HG03457 (cell line): ENCODE results near the gene BDKRB2.

Source experiments
- ATAC-seq: cut with Tn5 transposase; IDR thresholded peaks from one replicate; pipeline ENCODE4 v1.9.1; 2021; ENCODE audit warnings: moderate number of reproducible peaks; ENCODE audit not compliant: unreplicated experiment

Gene BDKRB2

DNA sequence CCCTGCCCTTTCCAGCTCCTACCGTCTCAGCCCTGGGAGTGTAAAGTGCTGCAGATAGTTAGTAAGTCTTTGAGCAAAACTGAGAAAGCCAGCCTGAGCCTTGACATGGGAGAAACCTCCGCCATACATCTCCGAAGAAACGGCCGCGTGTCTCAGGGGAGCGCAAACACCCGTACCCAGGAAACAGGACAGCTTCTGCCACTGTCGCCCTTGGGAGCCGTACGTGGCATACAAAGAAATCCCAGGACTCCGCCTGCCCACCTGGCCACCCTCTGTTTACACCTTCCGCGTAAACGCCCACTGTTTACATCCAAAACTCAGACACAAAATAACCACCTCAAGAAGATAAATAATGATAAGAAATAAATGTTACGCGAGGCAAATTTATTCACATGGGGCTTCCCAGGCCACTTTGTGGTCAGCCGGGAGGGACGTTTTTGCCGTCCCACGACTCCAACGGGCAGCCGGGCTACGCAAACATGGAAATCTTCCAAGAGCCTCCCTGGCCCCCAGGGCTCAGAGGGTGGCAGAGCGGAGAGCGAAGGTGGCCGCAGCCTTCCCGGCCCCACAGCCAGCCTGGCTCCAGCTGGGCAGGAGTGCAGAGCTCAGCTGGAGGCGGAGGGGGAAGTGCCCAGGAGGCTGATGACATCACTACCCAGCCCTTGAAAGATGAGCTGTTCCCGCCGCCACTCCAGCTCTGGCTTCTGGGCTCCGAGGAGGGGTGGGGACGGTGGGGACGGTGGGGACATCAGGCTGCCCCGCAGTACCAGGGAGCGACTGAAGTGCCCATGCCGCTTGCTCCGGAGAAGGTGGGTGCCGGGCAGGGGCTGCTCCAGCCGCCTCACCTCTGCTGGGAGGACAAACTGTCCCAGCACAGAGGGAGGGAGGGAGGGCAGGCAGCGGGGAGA is at the start of gene BDKRB2:
Gene BDKRB2 (plus strand): TSS at position 689 of the 908 bp plus-strand sequence. CDS start 32,269 bp downstream, outside the sequence.
- no peak for ATAC-seq

DNA sequence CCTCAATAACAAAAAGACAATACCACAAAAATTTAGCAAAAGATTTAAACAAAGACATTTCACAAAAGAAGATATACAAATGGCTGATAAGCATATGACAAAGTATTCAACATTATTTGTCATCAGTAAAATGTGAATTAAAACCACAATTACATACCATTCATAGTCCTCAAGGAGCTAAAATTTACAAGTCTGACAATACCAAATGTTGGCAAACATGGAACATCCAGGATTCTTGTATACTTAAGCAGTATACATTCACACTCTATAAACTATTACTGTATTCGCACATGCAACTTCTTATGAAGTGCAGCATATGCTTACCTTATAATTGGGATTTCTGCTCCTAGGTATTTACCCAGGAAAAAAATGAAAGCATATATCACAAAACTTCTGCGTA is 49.7 kb upstream of the BDKRB2 start:
- ATAC-seq = no peak

DNA sequence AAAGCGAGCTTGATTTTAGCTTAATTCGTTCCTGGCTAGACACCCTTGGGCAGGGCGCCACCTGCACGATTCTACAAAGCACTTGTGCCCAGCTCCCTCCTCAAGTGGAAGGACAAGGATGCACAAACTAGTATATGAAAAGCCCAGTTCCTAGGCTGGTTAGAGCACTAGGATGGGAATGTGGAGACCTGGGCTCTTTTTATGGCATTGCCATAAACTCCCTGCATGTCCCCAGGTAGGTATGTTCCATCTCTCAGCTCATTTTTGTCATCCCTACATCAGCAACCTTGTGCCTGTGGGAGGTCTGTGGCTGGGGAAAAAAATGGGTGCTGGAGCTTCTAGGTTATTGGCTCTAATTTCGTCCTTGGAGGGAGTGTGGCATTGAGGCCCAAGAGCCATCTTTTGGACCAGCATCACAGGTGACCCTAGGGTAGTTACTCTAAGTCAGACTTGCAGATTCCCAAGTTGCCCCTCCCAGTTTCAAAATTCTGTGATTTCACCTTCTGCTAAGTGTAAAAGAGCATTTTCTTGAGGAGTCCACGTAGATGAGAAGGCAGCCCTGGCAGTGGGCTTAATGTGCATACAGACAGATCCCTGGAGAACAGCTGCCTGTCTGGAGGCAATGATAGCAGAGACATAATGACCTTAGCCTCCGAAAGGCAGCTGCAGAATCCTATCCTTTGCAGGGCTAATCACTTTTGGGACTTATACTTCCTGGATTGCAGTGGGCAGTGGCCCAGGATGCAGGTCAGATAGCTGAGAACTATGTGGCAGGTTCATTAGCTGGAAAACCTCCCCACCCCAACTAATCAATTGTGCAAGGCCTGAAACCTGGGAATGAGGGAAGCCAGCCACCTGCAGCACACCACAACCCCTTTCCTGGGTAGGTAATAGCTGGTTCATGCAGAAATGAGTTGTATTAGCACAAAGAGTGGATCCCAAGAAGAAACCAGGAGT is 47.6 kb upstream of the BDKRB2 start:
- no peak for ATAC-seq

DNA sequence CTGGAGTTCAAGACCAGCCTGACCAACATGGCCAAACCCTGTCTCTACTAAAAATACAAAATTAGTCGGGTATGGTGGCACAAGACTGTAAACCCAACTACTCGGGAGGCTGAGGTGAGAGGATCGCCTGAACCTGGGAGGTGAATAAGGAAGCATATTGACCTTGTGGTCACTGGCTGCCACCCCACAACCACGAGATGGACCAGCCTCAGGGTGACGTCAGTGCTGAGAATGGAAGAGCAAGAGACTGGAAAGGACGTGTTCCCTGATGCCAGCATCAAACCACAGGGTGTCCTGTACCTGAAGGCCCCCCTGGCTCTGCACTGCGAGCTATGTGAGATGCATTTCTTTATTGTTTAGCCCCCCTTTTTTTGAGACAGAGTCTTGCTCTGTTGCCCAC is 45.9 kb upstream of the BDKRB2 start:
- ATAC-seq = no peak

DNA sequence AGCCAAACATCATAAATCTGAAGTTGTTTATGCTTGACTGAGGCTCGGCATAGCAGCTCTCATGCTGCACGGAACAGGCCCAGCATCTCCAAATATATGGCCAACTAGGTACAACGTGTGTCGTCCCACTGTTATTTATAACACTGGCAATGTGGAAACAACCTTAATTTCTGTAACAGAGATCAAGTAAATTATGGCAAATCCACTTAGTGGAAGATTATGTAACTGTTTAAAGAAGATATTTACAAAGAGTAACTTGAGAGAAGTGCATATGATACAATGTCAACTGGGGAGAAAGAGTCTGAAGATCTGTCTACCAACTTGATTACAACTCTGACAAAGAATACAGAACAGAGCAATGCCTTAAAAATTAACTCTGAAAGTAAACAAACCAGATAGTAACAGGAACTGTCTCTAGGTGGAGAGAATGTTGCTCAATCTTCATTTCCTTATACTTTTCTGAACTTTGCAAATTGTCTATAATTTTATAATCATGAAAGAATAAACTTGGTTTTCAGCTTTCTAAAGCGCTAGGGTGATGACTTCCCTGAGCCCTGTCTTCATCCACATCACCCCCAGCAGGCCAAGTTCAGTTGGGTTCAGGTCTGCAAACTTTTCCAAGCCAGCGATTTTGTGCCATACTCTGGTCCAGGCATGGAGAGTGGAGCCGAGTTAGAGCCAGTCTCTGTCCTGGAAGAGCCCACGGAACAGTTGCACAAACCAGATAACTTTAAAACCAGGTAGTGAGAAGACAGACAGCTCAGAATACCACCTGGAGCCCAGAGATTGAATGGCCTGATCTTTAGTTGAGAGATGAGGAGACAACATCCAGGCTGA is 44.3 kb upstream of the BDKRB2 start:
- ATAC-seq = no peak

DNA sequence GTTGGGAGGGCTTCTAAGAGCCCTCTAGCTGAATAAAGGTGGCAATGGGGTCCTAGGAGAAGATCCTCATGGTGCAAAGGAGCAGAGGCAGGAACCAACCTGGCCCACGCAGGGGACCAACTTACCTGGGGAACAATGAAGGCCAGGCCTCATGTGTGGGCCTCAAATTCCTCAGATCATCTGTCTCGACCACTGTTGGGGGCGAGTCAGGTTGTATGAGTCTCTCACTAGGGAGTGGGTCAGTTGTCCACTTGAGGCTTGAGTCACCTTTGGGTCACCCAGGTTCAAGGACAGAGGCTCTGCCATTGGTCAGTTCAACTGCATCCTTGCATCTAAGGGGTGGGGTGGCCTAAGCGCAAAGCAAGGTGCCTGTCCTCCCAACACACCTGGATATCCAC is 43.7 kb upstream of the BDKRB2 start:
- no peak for ATAC-seq

DNA sequence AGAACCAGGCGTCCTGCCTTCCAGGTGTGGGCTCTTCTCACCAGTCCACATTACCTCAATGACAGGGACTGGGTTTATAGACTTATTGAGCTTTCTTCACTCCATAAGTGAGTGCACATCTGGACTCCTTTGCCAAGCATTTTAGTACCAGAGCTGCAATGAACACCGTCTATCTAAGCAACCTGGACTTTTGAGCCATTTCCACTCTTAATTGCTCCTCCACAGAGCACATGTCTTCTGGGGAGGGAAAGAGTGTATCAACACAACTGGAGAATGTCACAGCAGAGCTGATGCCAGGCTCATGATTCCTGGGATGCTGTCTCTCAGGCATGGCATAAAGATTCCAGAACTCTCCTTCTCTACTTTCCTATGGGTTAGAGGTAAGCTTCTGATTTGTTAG is 43.0 kb upstream of the BDKRB2 start:
- no peak for ATAC-seq

DNA sequence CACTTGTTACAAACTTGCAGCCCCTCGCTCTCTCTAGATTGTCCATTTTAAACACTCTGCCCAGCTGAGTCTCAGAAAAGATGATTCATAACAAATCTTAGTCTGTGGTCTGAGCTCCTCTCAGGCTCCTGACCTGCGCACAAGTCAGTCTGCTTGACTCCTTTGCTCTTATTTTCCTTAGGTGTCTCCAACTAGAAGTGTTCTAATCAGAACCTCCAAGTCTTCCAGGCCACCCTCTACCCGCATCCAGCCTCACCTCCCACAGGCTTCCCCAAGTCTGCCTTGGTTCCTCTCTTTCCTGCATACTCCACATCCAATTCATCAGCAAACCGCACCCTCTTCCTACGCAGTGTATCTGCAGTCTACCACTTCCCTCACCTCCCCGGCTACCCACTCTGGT is 42.4 kb upstream of the BDKRB2 start:
- ATAC-seq = no peak

DNA sequence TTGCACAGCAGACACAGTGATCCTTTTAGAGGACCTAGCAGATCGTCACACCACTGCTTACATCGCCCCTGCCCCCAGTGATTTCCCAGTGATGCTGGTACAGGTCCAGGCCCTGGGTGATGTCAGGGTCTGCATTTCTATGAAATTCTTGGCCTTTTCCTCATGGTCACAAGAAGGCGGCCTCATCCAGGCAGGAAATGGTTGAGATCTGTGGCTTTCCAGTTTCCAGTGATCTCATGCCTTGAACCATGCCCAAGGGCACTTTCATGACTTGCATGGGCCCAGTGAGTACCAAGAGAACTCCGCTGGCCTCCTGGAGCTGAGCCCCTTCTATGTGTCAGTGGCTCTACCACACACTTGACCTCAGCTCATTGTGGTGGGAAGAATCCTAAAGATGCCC is 41.9 kb upstream of the BDKRB2 start:
- ATAC-seq = no peak

DNA sequence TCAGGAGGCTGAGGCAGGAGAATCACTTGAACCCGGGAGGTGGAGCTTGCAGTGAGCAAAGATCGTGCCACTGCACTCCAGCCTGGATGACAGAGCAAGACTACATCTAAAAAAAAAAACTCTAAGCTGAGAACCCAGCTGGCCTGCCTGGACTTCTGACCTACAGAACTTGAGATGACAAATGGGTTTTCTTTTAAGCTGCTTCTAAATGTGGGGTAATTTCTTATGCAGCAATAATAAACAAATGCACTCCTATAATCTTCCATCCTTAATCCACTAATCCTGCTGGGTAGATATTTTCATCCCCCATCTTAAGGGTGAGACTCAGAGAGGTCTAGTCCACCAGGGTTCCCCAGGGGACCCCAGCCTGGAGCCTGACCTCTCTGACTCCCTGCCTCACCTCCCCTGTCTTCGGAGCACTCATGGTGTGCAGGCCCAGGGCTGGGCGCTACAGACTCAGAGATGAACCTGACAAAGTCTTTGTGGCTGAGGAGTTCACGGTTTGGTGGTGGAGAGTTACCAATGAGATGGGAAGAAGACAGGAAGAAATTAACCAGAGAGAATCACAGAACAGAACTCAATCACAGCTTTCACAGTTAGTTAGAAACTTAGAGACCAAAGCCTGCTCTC is 39.7 kb upstream of the BDKRB2 start:
- ATAC-seq = no peak

DNA sequence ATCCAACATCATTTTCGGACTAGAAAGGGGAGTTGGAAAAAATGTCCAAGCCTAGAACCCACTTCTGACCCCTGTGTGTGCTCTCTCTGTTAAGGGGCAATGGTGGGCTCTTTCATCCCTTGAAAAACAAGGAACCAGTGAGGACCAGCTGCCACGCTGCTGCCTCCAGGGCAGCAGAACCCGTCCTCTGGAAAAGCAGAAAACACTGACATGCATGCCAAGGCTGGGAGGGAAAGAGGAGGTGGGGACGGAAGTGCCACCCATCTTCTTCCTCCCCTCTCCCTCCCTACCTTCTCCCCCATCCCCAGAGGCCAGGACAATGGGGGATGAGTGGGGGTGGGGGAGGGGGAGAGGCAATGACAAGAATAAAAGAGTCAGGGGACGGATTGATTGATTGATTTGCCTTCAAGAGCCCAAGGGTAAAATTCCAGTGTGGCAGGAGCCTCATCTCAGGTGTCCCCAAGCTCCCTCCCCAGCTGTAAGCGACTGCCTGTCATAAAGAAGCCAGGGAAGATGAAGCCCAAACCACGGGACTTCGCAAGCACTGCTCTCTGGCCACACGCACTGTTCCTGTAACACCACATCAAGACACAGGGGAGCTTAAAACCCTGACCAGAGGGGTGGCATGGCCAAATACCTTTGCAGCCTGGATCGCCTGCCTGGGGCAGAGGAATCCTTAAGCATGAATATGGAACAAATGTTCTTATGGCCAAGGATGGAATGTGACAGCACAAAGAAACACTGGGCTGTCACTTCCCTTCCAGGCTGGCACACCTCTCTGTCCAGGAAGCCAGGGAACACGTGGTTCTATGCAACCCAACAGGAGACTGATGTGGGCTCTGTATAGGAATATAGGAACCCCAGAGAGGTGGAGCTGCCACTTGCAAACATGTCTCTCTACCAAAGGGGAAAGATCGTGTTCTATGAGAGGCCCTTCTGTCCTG is 38.9 kb upstream of the BDKRB2 start:
- no peak for ATAC-seq

DNA sequence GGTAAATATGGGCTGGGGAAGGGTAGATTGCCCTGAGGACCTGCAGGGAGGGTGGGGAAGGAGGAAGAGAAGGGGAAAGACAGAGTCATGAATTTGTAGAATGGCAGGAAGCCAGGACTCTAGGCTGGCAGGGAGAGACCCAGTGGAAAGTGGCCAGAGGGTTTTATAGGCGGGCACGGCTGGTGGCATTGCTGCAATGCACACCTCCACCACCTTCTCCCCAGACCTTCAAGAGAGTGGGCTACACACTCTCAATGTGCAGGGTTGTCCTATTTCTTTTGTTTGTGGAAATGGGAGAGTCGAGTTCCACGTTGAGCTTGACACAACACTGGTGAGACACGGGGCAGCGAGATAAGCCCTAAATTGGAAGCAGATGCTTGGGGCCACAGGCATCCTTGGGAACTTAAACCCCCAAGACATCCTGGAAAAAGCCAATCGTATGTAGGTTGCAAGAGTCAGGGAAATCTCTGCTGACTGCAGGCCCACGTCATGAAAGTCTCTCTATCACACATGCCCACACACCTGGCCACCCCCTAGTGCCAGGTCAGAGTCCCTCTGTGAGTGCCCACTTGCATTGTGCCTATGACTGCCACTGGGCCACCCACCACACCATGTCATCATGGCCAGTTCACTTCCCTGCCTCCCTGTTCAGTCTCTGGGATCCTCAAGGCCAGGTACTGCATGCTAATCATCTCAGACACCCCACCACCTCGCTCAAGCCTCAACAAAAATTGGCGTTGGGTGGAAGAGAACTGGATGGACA is 38.0 kb upstream of the BDKRB2 start:
- ATAC-seq = no peak

DNA sequence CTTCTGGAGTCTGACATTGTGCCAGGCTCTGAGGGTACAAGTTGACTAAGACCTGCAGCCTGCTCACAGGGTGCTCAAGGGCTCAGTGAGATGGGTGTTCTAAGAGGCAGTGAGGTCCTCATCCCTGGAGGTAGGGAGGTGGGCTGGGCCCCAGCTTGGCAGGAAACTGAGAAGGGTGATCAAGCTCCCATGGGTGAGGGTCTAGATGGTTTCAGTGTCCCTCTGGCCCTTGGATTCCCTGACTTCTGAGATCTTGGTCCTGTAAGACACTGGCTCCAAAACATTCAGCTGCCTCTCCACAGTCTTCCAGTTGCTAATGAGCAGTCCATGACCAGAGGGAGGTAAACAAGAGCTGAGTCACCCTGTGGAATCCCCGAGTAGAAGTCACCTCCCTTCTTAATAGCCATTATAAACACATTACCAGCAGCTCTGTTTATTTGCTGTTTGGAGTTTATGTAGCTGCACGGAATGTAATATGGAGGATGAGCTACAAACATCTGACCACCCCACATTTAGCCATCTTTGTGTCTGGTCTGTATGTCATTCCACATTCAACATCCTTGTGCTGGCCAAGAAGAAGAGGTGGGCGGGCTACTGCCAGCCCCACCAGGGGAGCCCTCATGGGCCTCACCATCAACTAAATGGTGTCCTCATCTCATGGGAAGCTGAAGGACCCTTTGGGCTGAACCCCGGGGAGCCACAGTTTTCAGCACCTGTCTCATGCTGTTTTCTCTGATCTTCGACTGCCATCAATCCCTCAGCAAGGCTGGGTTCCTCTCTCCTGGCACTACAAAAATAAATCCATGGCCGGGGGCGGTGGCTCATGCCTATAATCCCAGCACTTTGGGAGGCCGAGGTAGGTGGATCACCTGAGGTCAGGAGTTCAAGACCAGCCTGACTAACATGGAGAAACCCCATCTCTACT is 37.2 kb upstream of the BDKRB2 start:
- no peak for ATAC-seq

DNA sequence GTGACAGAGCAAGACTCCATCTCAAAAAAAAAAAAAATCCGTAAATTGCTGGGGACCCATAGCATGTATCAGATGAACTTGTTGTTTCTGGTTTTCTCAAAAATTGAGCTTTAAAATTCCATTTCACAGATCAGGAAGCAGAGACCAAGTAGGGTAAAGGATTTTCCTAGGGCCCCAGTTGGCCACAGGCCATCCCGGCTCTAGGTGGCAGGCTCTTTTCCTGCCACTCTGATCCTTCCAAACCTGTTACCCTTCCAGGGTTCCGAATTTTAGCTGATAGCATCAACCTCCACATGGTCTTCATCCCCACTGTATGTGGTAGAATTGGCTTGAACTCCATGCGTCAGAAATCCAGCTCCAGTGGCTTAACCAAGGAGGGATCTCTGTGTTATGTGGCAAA is 36.1 kb upstream of the BDKRB2 start:
- ATAC-seq = no peak

DNA sequence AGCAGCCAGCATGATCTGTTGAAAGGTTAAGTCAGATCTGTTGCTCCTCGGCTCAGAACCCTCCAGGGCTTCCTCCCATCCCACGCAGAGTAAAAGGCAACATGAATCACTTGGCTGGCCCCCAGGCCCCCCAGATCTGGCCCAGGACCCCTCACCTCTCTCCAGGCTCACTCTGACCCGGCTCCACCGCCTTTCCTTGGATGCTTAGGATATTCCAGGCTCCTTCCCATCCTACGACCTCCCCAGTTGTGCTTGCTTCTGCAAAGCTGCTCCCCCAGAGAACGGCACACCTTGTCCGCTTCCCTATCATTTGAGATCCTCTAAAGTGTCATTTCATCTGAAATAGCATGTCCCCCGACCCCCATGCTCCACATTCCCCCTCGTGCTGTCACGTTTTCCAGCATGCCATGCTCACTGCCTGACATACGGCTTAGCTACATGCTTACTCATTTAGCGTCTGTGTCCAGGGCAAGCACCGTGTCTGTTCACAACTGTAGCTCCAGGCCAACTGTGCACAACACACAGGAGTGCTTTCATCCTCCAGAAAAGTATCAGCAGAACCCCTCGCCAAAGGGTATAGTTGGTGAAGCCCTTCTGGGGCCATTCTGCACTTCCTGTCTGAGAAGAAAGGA is 33.6 kb upstream of the BDKRB2 start:
- no peak for ATAC-seq

DNA sequence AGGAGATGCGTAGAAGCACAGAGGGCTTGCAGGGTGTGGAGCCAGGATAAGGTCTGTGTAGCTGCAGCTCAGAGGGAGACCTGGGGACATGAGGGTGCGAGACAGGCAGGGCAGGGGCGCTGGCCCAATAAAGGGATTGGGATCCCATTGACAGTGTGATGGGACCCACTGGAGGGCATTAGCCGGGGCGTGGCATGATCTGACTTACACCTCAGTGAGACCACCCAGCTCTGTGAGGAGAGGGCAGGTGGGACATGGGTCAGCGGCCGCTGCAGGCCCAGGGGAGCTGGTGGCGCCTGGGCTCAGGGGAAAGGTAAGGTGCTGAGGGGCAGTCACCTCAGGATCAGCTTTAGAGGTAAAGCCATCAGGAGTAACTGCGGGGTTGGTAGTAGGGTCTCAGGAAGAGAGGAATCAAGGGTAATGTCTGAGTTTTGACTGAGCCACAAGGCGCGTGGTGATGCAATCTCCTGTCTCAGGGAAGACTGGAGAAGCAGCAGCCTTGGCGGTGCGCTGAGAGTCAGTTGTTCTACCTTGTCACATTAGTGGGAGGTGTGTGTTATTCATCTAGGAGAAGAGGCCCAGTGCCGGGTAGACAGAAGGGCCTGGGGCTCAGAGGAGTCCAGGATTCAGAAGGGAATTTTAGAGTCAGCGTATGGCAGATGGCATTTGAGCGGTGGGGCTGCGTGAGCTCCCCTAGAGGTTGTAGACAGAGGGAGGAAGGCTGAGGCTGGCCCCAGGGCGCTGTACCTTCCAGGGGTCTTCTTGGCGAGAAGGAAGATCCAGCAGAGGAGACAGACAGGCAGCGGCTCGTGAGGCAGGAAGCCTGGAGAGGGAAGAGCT is 30.8 kb upstream of the BDKRB2 start:
- no peak for ATAC-seq
